ENCODE results near the gene DMD.

DNA sequence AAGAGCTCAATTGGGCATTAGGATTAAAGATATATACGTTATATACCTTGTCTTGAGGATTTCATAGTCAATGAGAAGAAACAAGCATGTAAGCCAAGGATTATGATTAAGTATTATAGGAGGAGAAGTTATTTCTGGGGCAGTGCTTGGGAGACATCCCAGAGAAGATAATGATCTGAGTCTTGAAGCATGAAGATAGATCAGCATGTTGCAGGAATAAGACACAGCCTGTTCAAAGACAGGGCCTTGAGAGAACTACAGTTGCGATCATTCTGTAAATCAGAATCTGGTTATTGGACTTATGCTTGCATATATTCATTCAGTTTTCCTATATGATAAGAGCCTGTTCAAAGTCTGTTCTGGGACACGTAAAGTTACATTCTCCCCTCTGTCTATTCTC, 1277.3 kb downstream of the DMD start:
- TF ChIP-seq CTCF (conservative IDR thresholded peaks at IDR 0.05): no peak
- no peak for TF ChIP-seq EZH2 (IDR thresholded peaks at IDR 0.05; ENCODE audit: low read depth)
